Activated CD4-positive, alpha-beta T cell treated with anti-CD3 and anti-CD28 coated beads, Interleukin-2, amount 10 ng/mL, durations not matched to agents 7 days and 5 days (primary cell): ENCODE results near the gene FOXP2. TPM values are rescaled to one million over a fixed set of nuclear protein-coding genes. Genes with fewer than 3 reads are reported as not detected.
"Not testable (repeated sequence)": the region's sequence is repeated elsewhere in the genome, so short reads cannot be mapped to it uniquely, and the experiment has no call there.

Experiments used
- CTCF ChIA-PET: fragments of 350-600 bp; sonication (Branson Sonifier 250); formaldehyde crosslinking; loops from one replicate; lab custom pipeline; 2021; ENCODE audit warnings: antibody characterized with exemption; lab: Charles Lee
- POLR2A ChIA-PET: fragments of 350-600 bp; sonication (Branson Sonifier 250); formaldehyde crosslinking; loops from one replicate; lab custom pipeline; 2021; ENCODE audit warnings: antibody characterized with exemption; lab: Charles Lee
- DNase-seq: peaks from one replicate; pipeline ENCODE4 v3.0.0-alpha.2; 2020
- H3K27ac Mint-ChIP-seq: one replicate; pipeline ENCODE4 v1.8.0; 2021; ENCODE audit warnings: mild to moderate bottlenecking, moderate library complexity, mixed read lengths
- H3K27me3 Mint-ChIP-seq: one replicate; pipeline ENCODE4 v1.8.0; 2021; ENCODE audit warnings: mixed read lengths
- H3K36me3 Mint-ChIP-seq: one replicate; pipeline ENCODE4 v1.8.0; 2021; ENCODE audit warnings: low read depth, mixed read lengths
- H3K4me1 Mint-ChIP-seq: one replicate; pipeline ENCODE4 v1.8.0; 2021; ENCODE audit warnings: mixed read lengths
- H3K4me3 Mint-ChIP-seq: one replicate; pipeline ENCODE4 v1.8.0; 2021; ENCODE audit warnings: mild to moderate bottlenecking, moderate library complexity, mixed read lengths
- H3K9me3 Mint-ChIP-seq: one replicate; pipeline ENCODE4 v1.8.0; 2021; ENCODE audit warnings: mixed read lengths
- total RNA-seq, 2 experiments: library from RNA; stranded (reverse); gene quantifications; one replicate each; pipeline ENCODE4 v1.2.3, GENCODE V29; 2021

FOXP2 gene
- not detected for total RNA-seq

DNA sequence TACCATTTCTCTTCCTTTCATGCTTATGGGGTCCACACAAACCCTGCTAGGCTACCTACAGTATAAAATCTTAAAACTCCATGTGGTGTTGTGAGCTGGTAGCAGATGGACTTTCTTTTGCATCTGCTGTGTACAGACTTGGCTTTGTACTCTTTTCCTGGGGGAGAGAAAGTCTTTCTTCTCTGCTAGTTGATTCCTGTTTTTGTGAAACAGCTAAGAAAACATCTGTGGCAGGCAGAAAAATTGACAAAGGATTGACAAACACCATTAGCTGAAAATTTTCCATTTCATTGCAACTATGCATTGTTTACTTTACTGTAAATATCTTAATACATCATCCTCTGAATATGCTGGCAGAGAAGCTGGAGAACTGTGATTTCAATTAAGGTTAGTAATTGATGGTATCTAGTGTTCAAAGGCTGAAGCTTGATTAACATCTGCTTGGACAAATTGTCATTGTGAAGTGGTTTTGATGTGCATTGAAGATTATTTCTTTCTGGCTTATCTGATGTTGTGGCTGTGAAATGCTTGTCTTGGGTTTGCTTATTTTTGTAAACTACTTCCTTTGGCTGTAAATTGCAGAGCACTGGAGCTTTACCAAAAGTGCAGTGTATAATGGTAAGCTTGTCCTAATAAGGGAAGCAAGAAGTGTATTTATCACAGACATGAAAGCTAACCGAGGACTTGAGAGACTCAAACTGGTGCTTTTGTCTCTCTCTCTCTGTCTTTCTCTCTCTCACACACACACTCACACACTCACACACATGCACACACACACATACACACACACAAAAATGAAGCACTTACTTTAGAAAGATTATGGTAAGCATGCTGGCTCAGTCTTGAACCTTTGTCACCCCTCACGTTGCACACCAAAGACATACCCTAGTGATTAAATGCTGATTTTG is at the start of gene FOXP2:
TSS of gene FOXP2 (plus strand) at position 660 of the 908 bp plus-strand sequence. CDS start 11,697 bp downstream, outside the sequence.
- DNase-seq, result no peak
- CTCF ChIA-PET, result interaction anchor here (0.6 kb wide), 1 partner anchor 23 kb away, joined by 4 read pairs; no protein-coding TSS in a partner anchor
- no peaks in the 10 kb centered on the region for H3K9me3 Mint-ChIP-seq
- no peak within 1 kb of the TSS for H3K4me3 Mint-ChIP-seq
- H3K27ac Mint-ChIP-seq, result no peak within 1 kb of the TSS
- no peaks in the 10 kb centered on the region for H3K36me3 Mint-ChIP-seq
- POLR2A ChIA-PET, result no interaction called here
- no peaks in the 10 kb centered on the region for H3K4me1 Mint-ChIP-seq
- H3K27me3 Mint-ChIP-seq, result no peaks in the 10 kb centered on the region

DNA sequence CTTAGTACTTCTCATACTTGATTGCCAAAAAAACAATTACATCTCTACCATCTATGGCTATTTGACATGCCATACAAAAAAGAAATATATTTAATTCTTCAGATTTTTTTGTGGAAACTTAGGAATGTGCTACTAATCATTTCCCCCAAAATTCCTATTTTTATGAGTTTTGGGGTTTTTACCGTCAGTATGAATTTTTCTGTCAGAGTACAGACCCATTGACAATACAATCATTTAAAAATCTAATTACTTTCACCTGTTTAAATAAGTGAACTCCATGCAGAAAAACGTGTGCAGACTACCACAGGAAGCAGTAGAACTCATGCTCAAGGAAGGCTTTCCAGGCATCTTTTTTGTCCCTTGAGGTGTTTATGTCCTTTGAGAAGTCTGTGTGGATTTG is 48.8 kb upstream of the FOXP2 start:
- Mint-ChIP-seq H3K9me3 (no peaks in the 10 kb centered on the region), H3K27me3 (no peaks in the 10 kb centered on the region), H3K4me3 (no peak overlapping the region), H3K4me1 (no peaks in the 10 kb centered on the region), H3K36me3 (no peaks in the 10 kb centered on the region), H3K27ac (no peak overlapping the region)
- CTCF ChIA-PET, result no interaction called here
- POLR2A ChIA-PET, result no interaction called here
- no peak for DNase-seq

DNA sequence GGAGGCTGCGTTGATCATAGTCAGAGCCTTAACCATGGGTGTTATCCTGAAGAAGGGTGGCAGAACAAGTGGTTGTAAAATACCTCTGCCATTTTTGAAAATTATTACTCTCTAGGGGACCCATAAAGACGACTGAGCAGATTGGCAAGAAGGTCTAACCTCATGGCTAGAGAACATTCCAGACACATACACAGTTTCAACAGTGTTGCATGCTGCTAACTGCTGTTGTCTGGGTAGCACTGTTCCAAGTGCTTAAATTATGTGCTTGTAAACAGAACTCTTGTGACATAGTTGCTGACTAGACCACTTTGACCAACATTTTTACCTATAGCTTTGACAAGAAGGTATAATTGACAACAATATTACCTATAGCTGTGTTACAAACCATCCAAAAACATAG is 46.1 kb upstream of the FOXP2 start:
- H3K4me3 Mint-ChIP-seq, result no peak overlapping the region
- ChIA-PET POLR2A (no interaction called here), CTCF (interaction anchor here (0.6 kb wide), 1 partner anchor 11 kb away, joined by 3 read pairs; no protein-coding TSS in a partner anchor)
- no peak for DNase-seq
- H3K27me3 Mint-ChIP-seq, result no peaks in the 10 kb centered on the region
- H3K36me3 Mint-ChIP-seq, result no peaks in the 10 kb centered on the region
- H3K4me1 Mint-ChIP-seq, result no peaks in the 10 kb centered on the region
- H3K27ac Mint-ChIP-seq, result no peak overlapping the region
- no peaks in the 10 kb centered on the region for H3K9me3 Mint-ChIP-seq

DNA sequence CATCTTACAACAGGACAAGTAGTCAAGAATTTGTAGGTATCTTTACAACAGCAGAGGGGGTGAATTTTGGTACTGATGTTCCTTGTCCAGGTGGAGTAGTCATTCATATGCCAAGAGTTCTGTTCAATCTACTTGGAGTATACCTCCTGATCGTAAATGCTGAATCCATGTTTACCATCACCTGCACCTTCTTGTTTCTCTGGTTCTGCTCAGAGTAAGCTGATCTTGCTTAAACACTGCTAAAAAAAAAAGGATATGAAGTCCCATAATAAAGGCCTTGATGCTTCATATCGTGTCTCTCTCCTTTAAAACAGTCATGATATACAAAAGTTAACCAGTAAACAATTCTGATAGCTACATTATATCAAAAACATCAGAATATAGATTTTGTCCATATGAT is 45.3 kb upstream of the FOXP2 start:
- H3K27ac Mint-ChIP-seq, result no peak overlapping the region
- H3K27me3 Mint-ChIP-seq, result no peaks in the 10 kb centered on the region
- no peak overlapping the region for H3K4me3 Mint-ChIP-seq
- H3K36me3 Mint-ChIP-seq, result no peaks in the 10 kb centered on the region
- DNase-seq, result no peak
- ChIA-PET POLR2A (no interaction called here), CTCF (no interaction called here)
- no peaks in the 10 kb centered on the region for H3K9me3 Mint-ChIP-seq
- no peaks in the 10 kb centered on the region for H3K4me1 Mint-ChIP-seq

DNA sequence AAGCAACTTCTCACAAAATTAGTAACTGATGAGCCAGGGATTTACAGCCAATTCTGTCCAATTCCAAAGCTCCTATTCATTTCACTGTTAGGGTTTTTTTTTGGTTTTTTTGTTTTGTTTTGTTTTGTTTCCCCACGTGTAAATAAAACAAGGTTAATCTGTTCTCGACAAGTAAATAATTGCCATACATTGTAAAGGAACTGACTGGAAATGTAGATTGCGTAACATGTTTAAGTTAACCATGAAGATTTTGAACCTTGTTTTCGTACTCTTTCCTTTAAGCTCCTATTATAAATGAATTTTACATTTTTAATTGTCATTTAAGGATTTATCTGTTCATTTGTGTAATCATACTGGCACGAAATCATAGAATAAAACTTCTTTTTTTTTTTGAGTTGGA is 42.0 kb upstream of the FOXP2 start:
- H3K4me3 Mint-ChIP-seq, result no peak overlapping the region
- no peaks in the 10 kb centered on the region for H3K36me3 Mint-ChIP-seq
- no peak for DNase-seq
- no peaks in the 10 kb centered on the region for H3K9me3 Mint-ChIP-seq
- ChIA-PET CTCF (no interaction called here), POLR2A (no interaction called here)
- H3K27ac Mint-ChIP-seq, result no peak overlapping the region
- no peaks in the 10 kb centered on the region for H3K4me1 Mint-ChIP-seq
- H3K27me3 Mint-ChIP-seq, result no peaks in the 10 kb centered on the region

DNA sequence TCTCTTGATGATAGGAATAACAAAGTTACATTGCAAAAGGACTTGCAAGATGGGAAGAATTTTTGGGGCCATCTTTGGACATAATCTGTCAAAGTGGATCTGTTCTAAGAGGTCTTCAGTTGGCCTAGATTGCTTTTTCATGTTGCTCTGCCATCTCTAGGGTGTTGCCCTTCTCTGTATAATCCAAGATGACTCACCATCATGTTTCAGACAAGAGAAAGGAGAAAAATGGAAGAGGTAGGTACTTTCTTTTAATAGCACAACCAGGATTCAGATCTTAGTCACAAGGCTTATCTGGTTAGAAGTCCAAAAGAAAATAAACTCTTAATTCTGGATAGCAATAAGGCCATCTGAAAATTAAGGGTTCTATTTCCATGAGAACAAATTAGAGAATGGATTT is 38.7 kb upstream of the FOXP2 start:
- Mint-ChIP-seq H3K4me3 (no peak overlapping the region), H3K27me3 (no peaks in the 10 kb centered on the region), H3K27ac (no peak overlapping the region), H3K36me3 (no peaks in the 10 kb centered on the region), H3K9me3 (no peaks in the 10 kb centered on the region), H3K4me1 (no peaks in the 10 kb centered on the region)
- no peak for DNase-seq
- ChIA-PET POLR2A (no interaction called here), CTCF (no interaction called here)

DNA sequence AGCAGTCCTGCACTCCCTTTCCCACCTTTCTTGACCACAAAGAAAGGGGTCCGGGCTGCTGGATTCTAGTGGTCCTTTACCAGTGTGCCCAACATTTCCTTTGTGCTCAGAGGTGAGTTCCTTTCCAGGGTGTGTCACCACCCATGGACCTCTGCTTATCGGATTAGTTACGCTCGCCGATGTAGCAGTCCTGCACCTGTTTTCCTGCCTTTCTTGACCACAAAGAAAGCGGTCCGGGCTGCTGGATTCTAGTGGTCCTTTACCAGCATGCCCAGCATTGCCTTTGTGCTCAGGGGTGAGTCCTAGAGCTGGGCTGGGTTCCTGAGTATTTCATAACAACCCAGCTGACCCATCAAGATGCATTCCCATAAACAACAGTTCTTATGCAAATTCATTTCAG is 30.7 kb upstream of the FOXP2 start:
- DNase-seq, H3K27ac Mint-ChIP-seq, CTCF ChIA-PET, POLR2A ChIA-PET, H3K27me3 Mint-ChIP-seq, H3K36me3 Mint-ChIP-seq, H3K4me3 Mint-ChIP-seq, H3K9me3 Mint-ChIP-seq, H3K4me1 Mint-ChIP-seq: not testable (repeated sequence)

DNA sequence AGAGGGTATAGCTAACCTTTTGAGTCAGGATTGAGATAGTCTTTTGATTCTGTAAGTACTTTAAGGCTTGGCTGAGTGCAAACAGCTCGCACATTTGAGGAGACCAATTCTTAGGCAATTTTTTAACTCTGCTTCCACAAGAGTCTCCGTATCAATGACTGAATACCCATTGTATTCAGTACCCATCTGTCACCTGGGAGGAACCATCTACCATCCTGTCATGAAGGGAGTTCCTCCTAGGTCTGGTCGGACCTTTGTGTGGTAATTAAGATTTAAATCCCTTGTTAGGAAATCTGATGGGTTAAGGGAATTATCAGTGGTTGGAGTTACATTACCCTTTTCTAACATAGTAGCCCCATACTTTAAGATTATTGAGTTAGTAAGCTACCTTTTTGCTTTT is 30.3 kb upstream of the FOXP2 start:
- H3K27me3 Mint-ChIP-seq, H3K4me1 Mint-ChIP-seq, POLR2A ChIA-PET, CTCF ChIA-PET, DNase-seq, H3K9me3 Mint-ChIP-seq, H3K36me3 Mint-ChIP-seq, H3K27ac Mint-ChIP-seq, H3K4me3 Mint-ChIP-seq: not testable (repeated sequence)

DNA sequence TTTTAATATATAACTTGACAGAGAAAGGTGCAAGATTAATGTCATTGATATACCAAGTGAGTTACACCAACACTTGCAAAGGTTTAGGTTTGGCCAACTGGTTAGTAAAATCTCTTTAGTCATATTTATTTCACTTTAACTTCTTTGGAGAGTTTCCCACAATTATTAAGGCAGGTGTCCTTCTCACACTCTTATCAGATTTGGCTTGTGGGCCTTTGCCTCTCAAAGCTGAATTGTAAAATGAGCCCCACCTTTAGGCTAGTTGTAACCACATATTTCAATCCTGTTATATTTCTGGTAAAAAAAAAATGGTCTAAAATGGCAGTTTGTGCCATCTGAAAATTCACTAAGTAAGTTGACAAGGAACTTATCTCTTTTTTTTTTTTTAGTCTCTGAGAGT is 26.6 kb upstream of the FOXP2 start:
- DNase-seq, result no peak
- Mint-ChIP-seq H3K36me3 (no peaks in the 10 kb centered on the region), H3K4me1 (no peaks in the 10 kb centered on the region), H3K9me3 (no peaks in the 10 kb centered on the region), H3K27me3 (no peaks in the 10 kb centered on the region), H3K27ac (no peak overlapping the region), H3K4me3 (no peak overlapping the region)
- ChIA-PET CTCF (no interaction called here), POLR2A (no interaction called here)

DNA sequence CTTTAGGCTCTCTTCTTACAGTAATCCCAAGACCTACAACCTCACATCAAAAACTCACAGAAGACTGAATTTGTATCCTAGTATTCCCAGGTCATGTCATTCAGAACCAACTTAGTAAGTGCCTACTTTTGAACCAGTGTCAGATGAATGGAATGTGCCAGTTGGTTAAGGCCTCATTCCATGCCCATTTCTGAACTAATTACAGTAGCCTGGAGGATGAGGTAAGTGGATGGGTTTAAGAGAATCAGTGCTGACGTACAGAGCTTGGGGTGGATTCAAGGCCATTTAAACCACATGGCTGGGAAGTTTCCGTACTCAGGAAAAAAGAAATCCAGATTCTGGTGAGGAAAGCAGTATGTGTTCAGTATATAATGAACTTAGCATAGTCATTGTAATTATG is 21.9 kb upstream of the FOXP2 start:
- no peaks in the 10 kb centered on the region for H3K9me3 Mint-ChIP-seq
- no peaks in the 10 kb centered on the region for H3K36me3 Mint-ChIP-seq
- no peak for DNase-seq
- H3K27me3 Mint-ChIP-seq, result no peaks in the 10 kb centered on the region
- no peak overlapping the region for H3K4me3 Mint-ChIP-seq
- POLR2A ChIA-PET, result no interaction called here
- H3K4me1 Mint-ChIP-seq, result no peaks in the 10 kb centered on the region
- no peak overlapping the region for H3K27ac Mint-ChIP-seq
- CTCF ChIA-PET, result no interaction called here

DNA sequence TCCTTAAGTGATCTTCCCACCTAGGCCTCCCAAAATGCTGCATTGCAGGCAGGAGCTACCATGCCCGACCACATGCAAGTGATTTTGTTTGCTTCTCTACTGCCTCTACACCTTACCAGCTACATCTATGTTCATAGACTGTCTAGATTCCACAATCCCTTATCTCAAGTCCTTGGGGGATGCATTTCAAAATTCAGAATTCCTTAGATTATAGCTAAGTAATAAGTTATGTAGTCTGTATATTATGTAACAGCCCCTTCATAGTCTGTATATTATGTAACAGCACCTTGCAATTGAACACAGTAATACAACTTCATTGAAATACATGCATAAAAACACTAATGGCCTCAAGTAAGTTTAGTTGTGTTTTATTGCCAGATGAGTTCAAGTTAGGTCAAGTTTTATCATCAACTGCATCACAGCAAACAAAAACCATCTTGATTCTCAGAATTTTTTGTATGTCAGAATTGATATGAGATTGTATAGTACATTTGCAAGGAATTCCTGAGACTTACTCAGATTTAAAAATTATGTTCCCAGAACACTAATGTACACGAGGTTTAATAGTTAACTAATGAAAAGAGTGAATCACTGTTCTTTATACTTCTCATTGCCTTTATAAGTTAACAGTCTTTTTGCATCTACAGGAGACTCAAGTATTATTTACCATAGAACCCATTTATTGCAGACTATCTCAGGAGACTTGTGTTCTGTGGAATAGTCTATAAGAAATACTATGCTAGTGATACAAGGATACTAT is 11.6 kb upstream of the FOXP2 start:
- DNase-seq, result no peak
- Mint-ChIP-seq H3K4me3 (no peak overlapping the region), H3K36me3 (no peaks in the 10 kb centered on the region), H3K27me3 (no peaks in the 10 kb centered on the region), H3K27ac (no peak overlapping the region), H3K4me1 (no peaks in the 10 kb centered on the region), H3K9me3 (no peaks in the 10 kb centered on the region)
- ChIA-PET CTCF (no interaction called here), POLR2A (no interaction called here)

DNA sequence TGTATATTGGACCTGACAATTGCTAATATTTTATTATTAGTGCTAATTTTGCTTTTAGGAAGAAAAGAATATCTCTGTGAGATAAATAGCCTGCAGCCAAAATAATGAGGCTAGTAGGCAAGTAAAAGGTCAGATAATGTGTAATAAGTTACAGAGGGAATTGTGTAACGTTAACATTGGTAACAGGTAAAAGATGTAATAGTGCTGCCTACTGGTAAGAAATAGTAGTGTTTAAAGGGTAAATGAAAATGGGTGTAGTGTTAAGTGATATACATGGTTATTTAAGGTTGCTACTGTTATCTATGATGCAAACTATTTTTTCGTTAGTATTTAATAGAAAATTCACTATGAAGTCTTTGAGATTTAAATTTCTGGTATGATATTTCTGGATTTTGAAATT is 9.2 kb upstream of the FOXP2 start:
- Mint-ChIP-seq H3K27ac (no peak overlapping the region), H3K4me1 (no peaks in the 10 kb centered on the region), H3K9me3 (no peaks in the 10 kb centered on the region), H3K36me3 (no peaks in the 10 kb centered on the region), H3K4me3 (no peak overlapping the region), H3K27me3 (no peaks in the 10 kb centered on the region)
- POLR2A ChIA-PET, result no interaction called here
- CTCF ChIA-PET, result no interaction called here
- DNase-seq, result no peak

DNA sequence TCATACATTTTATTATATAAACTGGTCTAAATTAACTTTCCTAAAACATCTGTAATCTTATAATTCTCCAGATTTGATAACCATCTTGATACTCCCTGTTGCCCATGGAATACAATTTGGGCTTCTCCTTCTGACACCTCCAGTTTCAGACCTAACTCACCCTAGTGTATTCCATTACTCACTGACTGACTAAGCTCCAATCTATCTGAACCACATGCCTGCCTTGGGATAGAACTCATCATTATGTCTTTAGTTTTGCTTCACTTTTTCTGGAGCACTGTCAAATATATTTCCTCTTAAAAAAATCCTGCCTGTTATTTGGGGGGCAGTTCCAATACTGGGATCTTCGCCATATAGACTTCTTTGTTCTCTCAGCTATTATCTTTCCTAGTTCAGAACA is 4.9 kb upstream of the FOXP2 start:
- ChIA-PET CTCF (no interaction called here), POLR2A (no interaction called here)
- no peaks in the 10 kb centered on the region for H3K9me3 Mint-ChIP-seq
- H3K27ac Mint-ChIP-seq, result no peak overlapping the region
- H3K27me3 Mint-ChIP-seq, result no peaks in the 10 kb centered on the region
- no peaks in the 10 kb centered on the region for H3K4me1 Mint-ChIP-seq
- no peaks in the 10 kb centered on the region for H3K36me3 Mint-ChIP-seq
- no peak for DNase-seq
- no peak overlapping the region for H3K4me3 Mint-ChIP-seq
